GM18508 (cell line): Measurements from ENCODE around the gene ACTN4.
"Not testable (repeated sequence)": the region's sequence is repeated elsewhere in the genome, so short reads cannot be mapped to it uniquely, and the experiment has no call there.

ENCODE experiments used
- ATAC-seq: cut with Tn5 transposase; IDR thresholded peaks from one replicate; pipeline ENCODE4 v1.9.1; 2021; ENCODE audit warnings: moderate number of reproducible peaks; ENCODE audit not compliant: insufficient read depth, unreplicated experiment

Gene ACTN4

DNA sequence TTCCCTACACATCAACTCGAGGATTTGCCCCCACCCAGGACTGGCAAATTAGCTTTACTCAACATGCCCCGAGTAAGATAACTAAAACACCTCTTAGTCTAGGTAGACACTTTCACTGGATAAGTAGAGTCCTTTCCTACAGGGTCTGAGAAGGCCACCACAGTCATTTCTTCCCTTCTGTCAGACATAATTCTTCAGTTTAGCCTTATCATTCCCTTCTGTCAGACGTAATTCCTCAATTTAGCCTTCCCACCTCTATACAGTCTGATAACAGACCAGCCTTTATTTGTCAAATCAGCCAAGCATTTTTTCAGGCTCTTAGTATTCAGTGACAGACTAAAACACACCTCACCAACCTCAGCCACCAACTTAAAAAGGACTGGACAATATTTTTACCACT is 106.3 kb downstream of the ACTN4 start:
- not testable (repeated sequence) for ATAC-seq

DNA sequence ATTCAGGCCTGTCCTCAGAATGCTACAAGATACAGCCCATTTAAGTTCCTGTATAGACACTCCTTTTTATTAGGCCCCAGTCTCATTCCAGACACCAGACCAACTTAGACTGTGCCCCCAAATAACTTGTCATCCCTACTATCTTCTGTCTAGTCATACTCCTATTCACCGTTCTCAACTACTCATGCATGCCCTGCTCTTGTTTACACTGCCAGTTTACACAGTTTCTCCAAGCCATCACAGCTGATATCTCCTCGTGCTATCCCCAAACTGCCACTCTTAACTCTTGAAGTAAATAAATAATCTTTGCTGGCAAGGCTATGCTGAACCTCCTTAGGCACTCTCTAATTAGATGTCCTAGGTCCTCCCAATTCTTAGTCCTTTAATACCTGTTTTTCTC is 106.7 kb downstream of the ACTN4 start:
- not testable (repeated sequence) for ATAC-seq

DNA sequence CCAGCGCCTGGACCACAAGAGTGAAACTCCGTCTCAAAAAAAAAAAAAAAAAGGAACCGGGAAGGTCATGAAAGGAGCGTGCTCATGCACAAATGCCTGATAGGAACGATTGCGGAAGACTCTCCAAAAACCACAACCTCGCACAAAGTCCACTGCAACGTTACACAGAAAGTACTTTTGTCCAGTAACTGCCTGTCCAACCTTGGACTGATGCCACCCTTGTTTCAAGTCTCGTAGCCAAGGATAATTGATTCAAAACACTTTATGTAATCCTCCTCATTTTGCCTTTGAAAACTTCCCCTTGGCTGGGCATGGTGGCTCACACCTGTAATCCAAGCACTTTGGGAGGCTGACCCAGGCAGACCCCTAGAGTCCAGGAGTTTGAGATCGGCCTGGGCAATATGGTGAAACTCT is 112.1 kb downstream of the ACTN4 start:
- no peak for ATAC-seq

DNA sequence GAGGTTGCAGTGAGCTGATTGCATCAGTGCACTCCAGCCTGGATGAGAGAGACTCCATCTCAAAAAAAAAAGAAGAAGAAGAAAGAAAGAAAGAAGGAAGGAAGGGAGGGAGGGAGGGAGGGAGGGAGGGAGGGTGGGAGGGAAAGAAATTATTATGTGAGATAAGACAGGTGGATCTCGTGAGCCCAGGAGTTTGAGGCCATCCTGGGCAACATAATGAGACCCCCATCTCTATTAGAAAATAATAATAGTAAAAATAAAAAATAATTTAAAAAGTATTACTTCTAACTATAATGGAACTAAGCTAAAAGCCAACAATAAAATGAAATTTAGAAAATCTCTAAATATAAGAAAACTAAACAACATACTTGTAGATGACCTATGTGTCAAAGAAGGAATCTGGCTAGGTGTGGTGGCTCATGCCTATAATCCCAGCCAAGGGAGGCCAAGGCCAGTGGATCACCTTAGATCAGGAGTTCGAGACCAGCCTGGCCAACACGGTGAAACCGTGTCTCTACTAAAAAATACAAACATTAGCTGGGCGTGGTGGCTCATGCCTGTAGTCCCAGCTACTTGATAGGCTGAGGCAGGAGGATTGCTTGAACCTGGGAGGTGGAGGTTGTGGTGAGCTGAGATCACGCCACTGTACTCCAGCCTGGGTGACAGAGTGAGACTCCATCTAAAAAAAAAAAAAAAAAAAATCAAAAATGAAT is 113.5 kb downstream of the ACTN4 start:
- ATAC-seq: not testable (repeated sequence)

DNA sequence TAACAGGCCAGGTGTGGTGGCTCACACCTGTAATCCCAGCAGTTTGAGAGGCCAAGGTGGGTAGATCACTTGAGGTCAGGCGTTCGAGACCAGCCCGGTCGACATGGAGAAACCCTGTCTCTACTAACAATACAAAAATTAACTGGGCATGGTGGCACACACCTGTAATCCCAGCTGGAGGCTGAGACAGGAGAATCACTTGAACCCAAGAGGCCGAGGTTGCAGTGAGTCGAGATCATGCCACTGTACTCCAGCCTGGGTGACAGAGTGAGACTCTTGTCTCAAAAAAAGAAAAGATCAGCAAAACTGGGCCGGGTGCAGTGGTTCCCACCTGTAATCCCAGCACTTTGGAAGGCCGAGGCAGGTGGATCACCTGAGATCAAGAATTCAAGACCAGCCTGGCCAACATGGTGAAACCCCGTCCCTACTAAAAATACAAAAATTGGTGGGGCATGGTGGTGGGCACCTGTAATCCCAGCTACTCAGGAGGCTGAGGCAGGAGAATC is 114.5 kb downstream of the ACTN4 start:
- not testable (repeated sequence) for ATAC-seq

DNA sequence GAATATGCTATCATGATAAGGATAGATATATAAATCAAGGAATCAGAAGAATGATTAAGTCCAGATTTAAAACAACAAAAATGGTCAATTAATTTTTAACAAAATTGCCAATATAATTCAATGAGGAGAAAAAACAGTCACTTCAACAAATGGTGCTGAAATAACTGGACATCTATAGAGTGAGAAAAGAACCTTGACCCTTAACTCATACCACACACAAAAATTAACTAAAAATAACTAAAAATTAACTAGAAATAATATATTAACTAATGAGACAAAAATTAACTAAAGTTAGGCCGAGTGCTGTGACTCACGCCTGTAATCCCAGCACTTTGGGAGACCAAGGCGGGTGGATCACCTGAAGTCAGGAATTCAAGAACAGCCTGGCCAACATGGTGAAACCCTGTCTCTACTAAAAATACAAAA is 116.4 kb downstream of the ACTN4 start:
- ATAC-seq: no peak

DNA sequence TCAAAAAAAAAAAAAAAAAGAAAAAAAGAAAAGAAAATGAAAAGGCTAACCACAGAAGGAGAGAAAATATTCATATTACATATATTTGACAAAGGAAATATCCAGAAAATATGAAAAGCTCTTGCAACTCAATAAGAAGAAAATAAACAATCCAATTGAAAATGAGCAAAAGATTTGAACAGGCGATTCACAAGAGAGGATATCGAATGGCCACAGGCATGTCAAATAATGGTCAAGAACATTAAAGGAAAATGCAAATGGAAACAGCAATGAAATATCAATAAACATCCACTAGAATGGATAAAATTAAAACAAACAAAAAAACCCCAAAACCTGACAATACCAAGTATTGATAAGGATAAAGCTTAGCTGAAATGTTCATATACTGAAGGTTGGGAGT is 117.8 kb downstream of the ACTN4 start:
- ATAC-seq: no peak

DNA sequence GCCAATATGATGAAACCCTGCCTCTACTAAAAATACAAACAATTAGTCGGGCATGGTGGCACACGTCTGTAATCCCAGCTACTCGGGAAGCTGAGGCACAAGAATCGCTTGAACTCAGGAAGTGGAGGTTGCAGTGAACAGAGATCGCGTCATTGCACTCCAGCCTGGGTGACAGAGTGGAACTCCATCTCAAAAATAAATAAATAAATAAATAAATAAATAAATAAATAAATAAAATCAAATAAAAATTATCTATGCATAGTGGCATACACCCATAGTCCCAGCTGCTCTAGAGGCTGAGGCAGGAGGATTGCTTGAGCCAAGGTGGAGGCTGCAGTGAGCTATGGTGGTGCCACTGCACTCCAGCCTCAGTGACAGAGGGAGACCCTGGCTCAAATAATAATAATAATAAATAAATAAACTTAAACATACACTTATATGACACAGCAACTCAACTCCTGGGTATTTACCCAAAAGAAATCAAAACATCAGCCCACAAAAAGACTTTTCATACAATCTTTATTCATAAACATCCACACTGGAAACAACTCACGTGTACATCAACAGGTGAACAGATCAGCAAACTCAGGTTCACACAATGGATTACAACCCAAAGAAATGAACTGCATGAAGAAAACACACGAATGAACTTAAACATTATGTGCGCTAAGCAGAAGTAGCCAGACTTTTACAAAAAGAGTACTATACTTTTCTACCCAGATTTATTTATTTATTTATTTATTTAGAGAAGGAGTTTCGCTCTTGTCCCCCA is 119.0 kb downstream of the ACTN4 start:
- no peak for ATAC-seq

DNA sequence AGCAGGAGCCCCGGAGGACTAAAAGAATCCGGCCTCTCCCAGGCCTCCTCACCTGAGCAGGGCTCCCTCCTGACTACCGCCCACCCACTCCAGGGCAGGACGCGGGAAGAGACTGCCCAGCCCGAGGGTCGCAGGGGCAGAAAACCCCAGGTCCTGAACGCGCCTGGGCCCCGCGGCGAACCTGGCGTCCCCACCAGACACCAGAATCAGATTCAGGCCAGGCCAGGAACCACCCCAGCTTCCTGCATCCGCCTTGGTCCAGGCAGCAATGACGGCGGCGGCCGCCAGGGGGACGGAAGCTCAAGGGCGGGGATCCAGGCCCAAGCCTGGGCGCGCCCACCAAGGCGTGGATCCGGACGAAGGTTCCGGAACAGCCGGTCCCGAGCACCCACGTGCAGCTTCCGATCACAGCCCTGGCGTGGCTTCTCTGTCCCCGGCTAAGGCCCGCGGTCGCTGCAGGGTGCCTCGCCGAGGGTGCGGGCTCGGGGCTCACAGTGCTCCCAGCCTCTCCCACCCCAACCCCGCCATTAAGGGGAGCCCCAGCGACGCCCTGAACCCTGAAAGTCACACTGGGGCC is 122.3 kb downstream of the ACTN4 start:
- no peak for ATAC-seq

DNA sequence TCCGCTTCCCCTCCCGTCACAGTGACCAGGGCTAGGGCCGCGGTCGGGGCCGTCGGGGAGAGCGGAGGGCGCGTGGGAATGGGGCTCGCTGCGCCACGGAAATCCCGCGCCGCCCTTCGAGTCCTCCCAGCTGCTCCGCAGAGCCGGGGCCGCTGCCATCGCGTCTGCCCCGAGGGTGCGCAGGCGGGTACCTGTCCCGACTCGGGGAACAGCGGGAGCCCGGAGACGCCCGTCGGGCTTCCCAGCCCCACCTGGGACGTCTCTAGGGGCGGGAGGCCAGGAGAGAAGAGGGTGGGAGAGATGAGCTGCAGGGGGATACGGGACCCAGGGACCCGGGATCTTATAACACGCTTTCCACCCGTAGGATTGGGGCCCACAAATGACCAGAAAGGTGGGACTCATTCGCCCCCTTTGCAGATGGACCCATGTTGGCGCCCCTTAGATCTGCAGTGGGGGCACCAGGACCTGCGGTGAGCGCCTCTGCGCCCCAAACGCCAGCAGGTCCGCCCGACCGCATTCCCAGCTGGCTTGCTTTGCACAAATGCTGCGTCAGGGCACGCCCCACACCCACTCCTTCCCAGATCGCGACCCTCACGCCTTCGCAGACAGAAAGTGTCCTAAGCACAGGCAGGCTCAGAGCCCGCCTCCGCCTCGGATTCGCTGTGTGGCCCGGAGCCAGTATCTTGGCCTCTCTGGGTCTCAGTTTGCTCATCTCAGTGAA is 122.9 kb downstream of the ACTN4 start:
- ATAC-seq: not testable (repeated sequence)

DNA sequence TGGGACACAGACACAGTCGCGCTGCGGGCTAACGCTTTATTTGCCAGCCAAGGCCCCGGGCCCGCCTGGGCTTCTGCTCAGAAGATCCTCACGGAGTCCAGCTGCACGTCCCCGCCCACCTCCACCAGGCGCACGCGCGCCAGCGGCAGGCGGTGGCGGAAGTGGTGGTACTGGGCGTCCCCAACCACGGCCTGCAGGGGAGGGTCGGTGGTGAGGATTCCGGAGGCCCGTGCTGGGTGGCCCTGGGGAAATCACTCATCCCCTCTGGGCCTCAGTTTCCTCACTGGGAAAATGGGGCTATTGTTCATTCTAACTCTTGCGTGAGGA is 123.5 kb downstream of the ACTN4 start:
- not testable (repeated sequence) for ATAC-seq

DNA sequence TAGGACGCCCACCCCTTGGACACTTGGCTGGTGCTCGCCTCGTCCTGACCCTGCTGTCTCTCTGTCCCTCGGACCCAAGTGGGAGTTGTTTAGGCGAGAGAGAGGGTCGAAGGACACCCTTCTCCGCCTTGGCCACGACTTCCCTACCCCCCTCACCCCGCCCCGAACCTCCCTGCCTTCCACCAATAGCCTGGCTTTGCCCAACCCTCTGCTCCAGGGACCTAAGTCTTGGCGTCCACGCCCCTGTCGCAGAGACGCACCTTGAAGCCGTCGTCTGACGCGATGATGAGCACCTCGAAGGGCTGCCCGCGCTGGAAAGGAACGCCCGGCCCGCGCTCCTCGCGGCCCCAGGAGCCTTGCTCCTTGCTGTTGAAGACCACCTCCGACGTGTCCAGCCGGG is 124.1 kb downstream of the ACTN4 start:
- not testable (repeated sequence) for ATAC-seq

DNA sequence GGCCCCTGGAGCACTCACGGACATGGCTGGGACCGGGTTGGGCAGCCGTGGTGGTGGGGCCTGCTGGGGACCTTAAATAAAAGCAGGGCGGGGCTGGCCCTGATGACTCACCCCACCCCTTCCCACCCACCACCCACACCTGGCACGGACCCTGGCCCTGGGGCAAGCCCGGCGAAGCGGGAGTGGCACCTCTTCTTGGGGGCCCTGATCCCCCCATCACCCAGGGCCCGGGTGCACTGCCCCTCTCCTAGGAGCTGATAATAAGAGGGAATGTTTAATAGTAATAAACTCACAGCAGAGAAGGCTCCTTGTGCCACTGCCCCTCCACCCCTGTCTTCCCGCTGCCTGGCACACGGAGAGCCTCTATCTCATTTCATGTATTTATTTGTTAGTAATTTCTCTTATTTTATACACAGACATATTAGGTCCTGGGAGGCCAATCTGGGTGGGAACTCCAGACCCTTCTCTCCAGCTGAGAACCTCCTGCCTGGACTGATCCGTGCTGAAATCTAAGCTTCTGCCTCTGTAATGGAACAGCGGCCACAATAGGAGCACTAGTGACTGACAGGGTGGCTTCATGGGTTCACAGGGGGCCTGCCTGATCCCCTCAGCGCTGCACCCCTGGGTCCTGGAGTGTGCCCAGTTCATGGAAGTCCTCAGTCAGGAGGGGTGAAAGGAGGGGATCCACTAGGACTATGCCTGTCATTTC is 126.2 kb downstream of the ACTN4 start, which contains the start of gene LGALS7:
TSS of gene LGALS7 (minus strand) at position 49 of the 709 bp plus-strand sequence. CDS start at position 24, 25 bp downstream.
- ATAC-seq: no peak

DNA sequence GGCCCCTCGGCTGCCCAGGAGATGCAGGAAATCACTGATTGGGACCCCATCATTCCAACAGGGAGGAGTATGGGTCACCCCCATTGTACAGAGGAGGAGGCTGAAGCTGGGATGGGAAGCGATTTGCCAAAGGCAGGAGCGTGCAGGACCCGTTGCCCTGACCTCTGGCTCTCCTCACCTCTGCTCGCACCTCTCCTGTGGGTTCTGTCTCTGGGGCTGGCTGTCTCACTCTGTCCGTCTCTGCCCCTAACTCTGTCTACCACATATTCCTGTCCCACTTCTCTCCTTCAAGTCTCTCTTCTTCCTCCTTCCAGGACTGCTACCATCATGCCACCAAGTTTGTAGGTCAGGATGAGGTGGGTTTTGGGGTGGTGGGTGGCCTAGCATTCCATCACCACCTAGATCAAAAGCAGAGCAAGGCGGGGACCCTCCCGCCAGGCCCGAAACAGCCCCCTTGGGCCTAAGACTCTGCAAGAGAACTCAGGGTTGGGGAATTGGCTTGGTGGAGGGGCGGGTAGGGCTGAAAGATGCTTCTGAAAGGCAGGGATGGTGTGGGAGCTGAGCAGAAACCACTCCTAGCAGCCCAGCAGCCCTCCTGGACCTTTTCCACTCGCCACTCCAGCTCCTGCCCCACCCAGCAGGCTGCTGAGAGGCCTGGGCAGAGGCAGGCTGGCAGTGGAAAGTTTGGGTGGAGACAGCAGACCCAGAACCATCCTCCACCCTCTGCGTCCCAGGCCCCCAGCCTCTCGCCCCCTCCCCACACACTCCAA is 126.9 kb downstream of the ACTN4 start:
- no peak for ATAC-seq

DNA sequence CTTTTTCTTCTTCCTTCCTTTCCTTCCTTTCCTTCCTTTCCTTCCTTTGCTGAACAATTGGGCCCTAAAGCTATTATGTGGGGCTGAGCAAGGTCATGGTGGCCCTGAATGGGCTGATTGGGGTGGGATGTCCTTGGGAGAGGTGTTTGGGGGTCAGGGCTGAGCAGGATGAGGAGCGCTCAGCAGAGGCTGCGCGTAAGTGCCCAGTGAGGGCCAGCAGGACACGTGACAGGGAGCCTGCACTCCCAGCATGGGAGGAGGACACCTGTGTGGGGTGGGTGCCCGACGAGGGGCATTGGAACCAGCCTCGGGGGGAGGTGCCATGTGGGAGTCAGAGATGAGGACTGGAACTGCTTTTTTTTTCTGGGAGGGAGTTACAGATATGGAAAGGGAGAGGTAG is 131.3 kb downstream of the ACTN4 start:
- no peak for ATAC-seq

DNA sequence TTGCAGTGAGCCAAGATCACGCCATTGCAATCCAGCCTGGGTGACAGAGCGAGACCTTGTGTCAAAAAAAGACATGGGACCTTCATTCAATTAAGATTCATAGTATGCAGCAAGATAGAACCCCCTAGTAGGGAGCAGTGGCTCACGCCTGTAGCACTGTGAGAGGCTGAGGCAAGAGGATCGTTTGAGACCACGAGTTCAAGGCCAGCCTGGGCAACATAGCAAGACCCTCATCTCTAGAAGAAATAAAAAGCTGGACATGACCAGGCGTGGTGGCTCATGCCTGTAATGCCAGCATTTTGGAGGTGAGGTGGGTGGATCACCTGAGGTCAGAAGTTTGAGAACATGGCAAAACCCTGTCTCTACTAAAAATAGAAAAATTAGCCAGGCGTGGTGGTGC is 133.0 kb downstream of the ACTN4 start:
- ATAC-seq: no peak

DNA sequence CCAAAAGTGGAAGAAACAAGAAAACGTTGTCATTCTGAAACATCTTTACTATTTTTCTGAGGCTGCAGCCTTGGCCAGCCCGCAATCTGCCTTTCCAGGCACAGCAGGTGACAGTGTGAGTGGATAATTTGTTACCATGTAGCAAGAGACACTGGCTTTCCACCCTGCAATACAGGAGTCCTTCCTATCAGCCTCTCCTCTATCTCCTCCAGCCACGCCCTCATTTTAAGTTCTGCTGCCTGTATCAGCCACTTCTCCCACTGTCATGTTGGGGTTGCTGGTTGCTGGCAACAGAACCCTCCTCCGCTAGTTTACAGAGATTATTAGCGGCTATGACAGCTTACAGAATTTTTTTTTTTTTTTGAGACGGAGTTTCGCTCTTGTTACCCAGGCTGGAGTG is 133.6 kb downstream of the ACTN4 start:
- ATAC-seq: no peak
